H1 (cell line): ENCODE results near the gene PTPRD. TPM values are rescaled to one million over a fixed set of nuclear protein-coding genes. Genes with fewer than 3 reads are reported as not detected.

ENCODE experiments used
- CTCF ChIA-PET: fragments of 300-600 bp; sonication (Branson Sonifier 250); formaldehyde crosslinking; loops from one replicate; lab custom pipeline; 2021; ENCODE audit not compliant: partially characterized antibody; lab: Charles Lee
- POLR2A ChIA-PET: fragments of 300-600 bp; sonication (Branson Sonifier 250); formaldehyde crosslinking; loops from one replicate; lab custom pipeline; 2021; ENCODE audit warnings: inconsistent platforms; ENCODE audit not compliant: partially characterized antibody; lab: Charles Lee
- DNase-seq, 2 experiments: peaks; one replicate each; pipeline versions ENCODE4 v3.0.0 to v3.0.0-alpha.2; 2010 to 2022; ENCODE audit warnings: low spot score in 2 of 2, low read depth in 1 of 2, mixed read lengths in 1 of 2
- FAIRE-seq: peaks from 2 replicates; lab custom pipeline; 2011; peaks lifted over from hg19 to GRCh38; lab: Jason Lieb, UNC
- H2AFZ ChIP-seq: 2 replicates; pipeline ENCODE4 v1.8.1; 2012; ENCODE audit warnings: low read length, inconsistent platforms
- H2AK5ac ChIP-seq: 2 replicates; pipeline ENCODE4 v1.6.1; 2013; ENCODE audit warnings: low read depth, low read length
- H2BK120ac ChIP-seq: replicated peaks from 2 replicates; pipeline ENCODE3; 2013; ENCODE audit warnings: low read depth, low read length, inconsistent platforms
- H2BK12ac ChIP-seq: 2 replicates; pipeline ENCODE4 v1.6.1; 2013; ENCODE audit warnings: low read depth, low read length
- H2BK15ac ChIP-seq: 2 replicates; pipeline ENCODE4 v1.6.1; 2013; ENCODE audit warnings: low read length
- H2BK20ac ChIP-seq: 2 replicates; pipeline ENCODE4 v1.6.1; 2013; ENCODE audit warnings: low read length
- H2BK5ac ChIP-seq: 2 replicates; pipeline ENCODE4 v1.6.1; 2013; ENCODE audit warnings: low read depth, low read length
- H3K14ac ChIP-seq: 2 replicates; pipeline ENCODE4 v1.6.1; 2013; ENCODE audit warnings: inconsistent platforms; ENCODE audit not compliant: insufficient read length
- H3K18ac ChIP-seq: 2 replicates; pipeline ENCODE4 v1.6.1; 2013; ENCODE audit warnings: low read length; ENCODE audit errors: extremely low read depth
- H3K23ac ChIP-seq: 2 replicates; pipeline ENCODE4 v1.6.1; 2013; ENCODE audit warnings: inconsistent platforms; ENCODE audit not compliant: insufficient read length
- H3K23me2 ChIP-seq: 2 replicates; pipeline ENCODE4 v1.6.1; 2013; ENCODE audit warnings: low read depth, low read length
- H3K27ac ChIP-seq: 2 replicates; pipeline ENCODE4 v1.6.1; 2011; ENCODE audit warnings: low read depth, low read length, inconsistent platforms
- H3K27me3 ChIP-seq, 4 experiments: replicated peaks in 1 of 4; 1 replicate in 1 of 4; 2 replicates in 3 of 4; pipeline versions ENCODE4 v1.6.1 to v1.8.1; 2011 to 2013; ENCODE audit warnings: low read length in 3 of 4, mild to moderate bottlenecking in 3 of 4, inconsistent platforms in 2 of 4, mixed read lengths in 2 of 4, moderate library complexity in 1 of 4; ENCODE audit not compliant: control insufficient read depth in 3 of 4, insufficient read depth in 3 of 4; ENCODE audit errors: extremely low read depth in 1 of 4
- H3K36me3 ChIP-seq, 4 experiments: 2 replicates each; pipeline versions ENCODE4 v1.6.1 to v1.8.1; 2011 to 2013; ENCODE audit warnings: mild to moderate bottlenecking in 4 of 4, low read length in 3 of 4, moderate library complexity in 2 of 4, control low read depth in 1 of 4, inconsistent platforms in 1 of 4; ENCODE audit not compliant: insufficient read depth in 4 of 4, control insufficient read depth in 2 of 4
- H3K4ac ChIP-seq: replicated peaks from 2 replicates; pipeline ENCODE3; 2013; ENCODE audit warnings: low read length, low read depth, mixed read lengths, inconsistent platforms; ENCODE audit not compliant: insufficient read length
- H3K4me1 ChIP-seq, 4 experiments: replicated peaks in 1 of 4; 1 replicate in 1 of 4; 2 replicates in 3 of 4; pipeline versions ENCODE4 v1.6.1 to v1.8.1; 2011 to 2013; ENCODE audit warnings: low read length in 3 of 4, inconsistent platforms in 2 of 4, mixed read lengths in 1 of 4; ENCODE audit not compliant: insufficient read depth in 4 of 4, control insufficient read depth in 3 of 4
- H3K4me2 ChIP-seq, 2 experiments: 2 replicates each; pipeline versions ENCODE4 v1.6.1 to v1.8.1; 2011 to 2013; ENCODE audit warnings: low read depth in 2 of 2, low read length in 2 of 2, control low read depth in 1 of 2, inconsistent platforms in 1 of 2, mild to moderate bottlenecking in 1 of 2; ENCODE audit not compliant: insufficient read depth in 1 of 2
- H3K4me3 ChIP-seq, 4 experiments: fragments of 200-600, 300-600 bp in 1 of 4; sonication (generic), shearing (Covaris generic), sonication (Bioruptor Twin) in 1 of 4; 2 replicates each; pipeline versions ENCODE4 v1.5.1 to v1.8.1; 2011 to 2016; ENCODE audit warnings: low read length in 4 of 4, low read depth in 3 of 4, control low read depth in 2 of 4, inconsistent platforms in 2 of 4, mild to moderate bottlenecking in 2 of 4, mixed read lengths in 1 of 4, moderate library complexity in 1 of 4; ENCODE audit not compliant: insufficient read depth in 2 of 4; ENCODE audit errors: extremely low read depth in 1 of 4
- H3K56ac ChIP-seq: replicated peaks from 2 replicates; pipeline ENCODE3; 2013; ENCODE audit warnings: low read depth, mild to moderate bottlenecking, mixed read lengths, low read length, inconsistent platforms; ENCODE audit not compliant: insufficient read length
- H3K79me1 ChIP-seq: 2 replicates; pipeline ENCODE4 v1.6.1; 2013; ENCODE audit warnings: low read depth, low read length, control low read depth
- H3K79me2 ChIP-seq, 2 experiments: 2 replicates each; pipeline versions ENCODE4 v1.6.1 to v1.8.1; 2012 to 2013; ENCODE audit warnings: low read length in 2 of 2, mild to moderate bottlenecking in 2 of 2, inconsistent platforms in 1 of 2; ENCODE audit not compliant: insufficient read depth in 2 of 2, control insufficient read depth in 1 of 2
- H3K9ac ChIP-seq, 4 experiments: replicated peaks in 1 of 4; 1 replicate in 1 of 4; 2 replicates in 3 of 4; pipeline versions ENCODE4 v1.6.1 to v1.8.1; 2011 to 2013; ENCODE audit warnings: low read depth in 3 of 4, low read length in 3 of 4, control low read depth in 2 of 4, mild to moderate bottlenecking in 2 of 4, moderate library complexity in 2 of 4, inconsistent platforms in 1 of 4; ENCODE audit errors: extremely low read depth in 1 of 4
- H3K9me3 ChIP-seq, 2 experiments: 2 replicates each; pipeline versions ENCODE4 v1.6.1 to v1.8.1; 2012 to 2013; ENCODE audit warnings: mild to moderate bottlenecking in 2 of 2, moderate library complexity in 2 of 2, control low read depth in 1 of 2, inconsistent platforms in 1 of 2, low read depth in 1 of 2, low read length in 1 of 2, mixed read lengths in 1 of 2; ENCODE audit not compliant: insufficient read depth in 2 of 2
- H4K20me1 ChIP-seq, 2 experiments: replicated peaks in 1 of 2; 2 replicates each; pipeline versions ENCODE3 to v1.8.1; 2011 to 2013; ENCODE audit warnings: inconsistent platforms in 2 of 2, low read length in 2 of 2, mild to moderate bottlenecking in 1 of 2; ENCODE audit not compliant: insufficient read depth in 2 of 2, control insufficient read depth in 1 of 2
- H4K5ac ChIP-seq: 2 replicates; pipeline ENCODE4 v1.6.1; 2013; ENCODE audit warnings: low read length, low read depth, mixed read lengths, inconsistent platforms; ENCODE audit not compliant: insufficient read length
- H4K8ac ChIP-seq: 2 replicates; pipeline ENCODE4 v1.8.0; 2013; ENCODE audit warnings: mild to moderate bottlenecking, moderate library complexity, low read length, inconsistent platforms; ENCODE audit not compliant: insufficient read depth; ENCODE audit errors: extremely low read depth
- H4K91ac ChIP-seq: replicated peaks from 2 replicates; pipeline ENCODE3; 2013; ENCODE audit warnings: low read length, mixed read lengths, inconsistent platforms; ENCODE audit not compliant: insufficient read length
- ASH2L ChIP-seq: fragments of 200-600, 300-600 bp; sonication (generic); IDR thresholded peaks from one replicate; pipeline ENCODE4 v1.7.1; 2017; ENCODE audit warnings: low read length
- CTBP2 ChIP-seq: IDR thresholded peaks from 2 replicates; pipeline ENCODE4 v1.7.0; 2011; ENCODE audit warnings: borderline replicate concordance, mild to moderate bottlenecking, moderate library complexity, mixed read lengths, low read length; ENCODE audit not compliant: insufficient read depth, insufficient read length
- HDAC6 ChIP-seq: IDR thresholded peaks from one replicate; pipeline ENCODE4 v1.7.1; 2012; ENCODE audit warnings: low read depth, mild to moderate bottlenecking, inconsistent platforms, low read length, moderate library complexity
- POU5F1 ChIP-seq: IDR thresholded peaks from 2 replicates; pipeline ENCODE4 v1.6.1; 2011; ENCODE audit warnings: low read depth, mild to moderate bottlenecking, low read length, moderate library complexity
- SAP30 ChIP-seq: fragments of 300-600 bp; sonication (generic); IDR thresholded peaks from 2 replicates; pipeline ENCODE4 v1.7.1; 2012; ENCODE audit warnings: low read length, moderate library complexity, mild to moderate bottlenecking, inconsistent platforms; ENCODE audit not compliant: insufficient read depth, insufficient replicate concordance
- SP1 ChIP-seq: IDR thresholded peaks from 2 replicates; pipeline ENCODE4 v1.6.1; 2011; ENCODE audit warnings: low read depth, low read length
- SP2 ChIP-seq: IDR thresholded peaks from 2 replicates; pipeline ENCODE4 v1.6.1; 2012; ENCODE audit warnings: mild to moderate bottlenecking, low read length, inconsistent platforms
- SUZ12 ChIP-seq: fragments of 200-600 bp; sonication (generic); IDR thresholded peaks from 2 replicates; pipeline ENCODE4 v1.6.1; 2012; ENCODE audit warnings: mild to moderate bottlenecking, inconsistent platforms, low read length, moderate library complexity, mixed read lengths
- ZNF274 ChIP-seq: IDR thresholded peaks from 2 replicates; pipeline ENCODE4 v1.7.0; 2012; ENCODE audit warnings: low read length, borderline replicate concordance; ENCODE audit errors: extremely low read depth
- WGBS, 2 experiments: shearing (Covaris generic) in 1 of 2; methylation state at CpG; one replicate each; pipeline versions ENCODE4 v1.1.6 to v1.1.7; 2013 to 2015; ENCODE audit warnings: low lambda C conversion rate in 2 of 2, mixed read lengths in 2 of 2, inconsistent platforms in 1 of 2, low coverage in 1 of 2, missing lambda C conversion rate in 1 of 2; ENCODE audit not compliant: insufficient replicate concordance in 2 of 2, insufficient coverage in 1 of 2, insufficient read length in 1 of 2; ENCODE audit errors: extremely low coverage in 1 of 2, missing lambda C conversion rate in 1 of 2; 5-methylcytosine and 5-hydroxymethylcytosine counted together
- polyA plus RNA-seq, 7 experiments: library from polyadenylated mRNA; depleted of rRNA in 3 of 7; stranded (reverse) in 5 of 7; unstranded in 2 of 7; fragments of >200 nt in 5 of 7; fragments of 200-250 nt in 2 of 7; gene quantifications; 1 replicate in 5 of 7; 2 replicates in 1 of 7; 4 replicates in 1 of 7; pipeline versions ENCODE4 v1.2.1 to v1.2.3, GENCODE V29; 2011 to 2013; ENCODE audit warnings: missing spikeins in 2 of 7, mixed read lengths in 2 of 7
- total RNA-seq: library from RNA; stranded (reverse); fragmentation: NEBNext Ultra II Directional; extraction: Animal tissue kit (Norgen Biotek cat#: 25700); gene quantifications from 2 replicates; pipeline ENCODE4 v1.2.1, GENCODE V29; 2021

Gene PTPRD
- total and polyA plus RNA-seq, 2 of the 8 experiments (the other 6 are each of a cell fraction or from before 2014, with no cell fraction given) = 17.2 to 77.0 TPM

DNA sequence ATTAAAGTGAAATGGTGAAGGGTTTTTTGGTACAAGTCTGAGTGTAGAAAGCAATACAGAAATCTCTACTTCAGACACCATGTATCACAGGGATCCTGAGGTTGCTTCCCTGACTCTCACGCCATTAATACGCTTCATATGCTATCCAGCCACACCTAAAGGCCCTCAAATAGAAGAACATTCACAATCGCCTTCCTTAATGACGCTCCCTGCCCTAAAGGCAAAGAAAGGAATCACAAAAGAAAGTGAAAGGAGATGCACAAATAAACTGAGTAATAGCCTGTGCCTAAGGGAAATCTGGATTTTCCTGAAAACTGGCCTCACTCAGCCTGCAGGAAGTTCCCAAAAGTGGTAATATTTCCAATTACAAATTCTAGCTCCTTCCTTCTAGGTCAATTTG, 1810.6 kb downstream of the PTPRD start:
- no peak overlapping the region for H2BK120ac ChIP-seq
- no peaks in the 10 kb centered on the region for H3K9me3 ChIP-seq
- TF ChIP-seq SP1 (no peak), SUZ12 (no peak), ZNF274 (no peak), HDAC6 (no peak), SP2 (no peak), ASH2L (no peak), SAP30 (no peak), POU5F1 (no peak), CTBP2 (no peak)
- TF ChIP-seq, all 59 proteins: peak for 0
- Histone ChIP-seq H3K79me1 (0 out of 2 replicates have a peak, but pooled peaks cover 2% of the 10 kb centered on the region), H3K18ac (no peak overlapping the region), H3K4me2 (no peak overlapping the region), H2AFZ (no peak overlapping the region), H2BK15ac (no peak overlapping the region; the same call in 1 of the 2 replicates), H3K79me2 (no peaks in the 10 kb centered on the region; a peak in 1 of 4 replicates), H3K27ac (no peak overlapping the region), H3K4me1 (0 out of 7 replicates have a peak, but pooled peaks cover 0 to 2% (median 0%) of the 10 kb centered on the region in 4 experiments), H4K20me1 (no peaks in the 10 kb centered on the region), H3K4me3 (no peak overlapping the region), H4K8ac (no peak overlapping the region), H2BK20ac (no peak overlapping the region), H2AK5ac (no peak overlapping the region), H3K23ac (no peak overlapping the region), H2BK5ac (no peak overlapping the region), H4K91ac (no peak overlapping the region), H3K14ac (no peak overlapping the region), H3K9ac (no peak overlapping the region), H3K56ac (no peak overlapping the region), H3K27me3 (no peaks in the 10 kb centered on the region), H4K5ac (no peak overlapping the region), H3K4ac (no peak overlapping the region), H3K36me3 (no peaks in the 10 kb centered on the region), H2BK12ac (no peak overlapping the region), H3K23me2 (no peaks in the 10 kb centered on the region)
- ChIA-PET CTCF (interaction anchor here (0.7 to 1.1 kb wide), 2 partner anchors 94 to 144 kb away, joined by 3 to 5 read pairs; no protein-coding TSS in a partner anchor), POLR2A (no interaction called here)
- FAIRE-seq (no peak), DNase-seq (no peak)
- WGBS, 2 experiments = 94% methylated on average over 4 of the region's 4 CpGs; no CpG with 5 or more reads in 1 of the 2 experiments
